ENCODE data around the gene SPTLC3.

SPTLC3 gene

DNA sequence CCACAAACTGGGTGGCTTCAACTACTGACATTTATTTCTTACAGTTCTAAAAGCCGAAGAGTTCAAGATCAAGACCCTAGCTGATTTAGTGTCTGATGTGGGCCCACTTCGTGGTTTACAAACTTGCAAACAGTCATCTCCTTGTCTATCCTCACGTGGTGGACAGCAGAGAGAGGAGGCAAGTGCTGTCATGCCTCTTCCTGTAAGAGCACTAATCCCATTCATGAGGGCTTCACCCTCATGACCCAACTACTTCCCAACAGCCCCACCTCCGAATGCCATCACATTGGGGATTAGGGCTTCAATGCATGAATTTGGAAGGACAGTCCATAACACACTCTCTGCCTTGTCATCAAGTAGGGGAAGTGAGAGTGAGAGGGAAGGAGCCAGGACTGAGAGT is 196.7 kb downstream of the SPTLC3 start:
- DNase-seq: no peak

GRCh38 chr20:13205848-13206434 is 197.2 kb downstream of the SPTLC3 start:
- DNase-seq: no peak

GRCh38 chr20:13207016-13207415 is 198.2 kb downstream of the SPTLC3 start:
- no peak for DNase-seq

- no peak for DNase-seq
Observed at GRCh38 chr20:13211956-13212618, 203.3 kb downstream of the SPTLC3 start.

DNA sequence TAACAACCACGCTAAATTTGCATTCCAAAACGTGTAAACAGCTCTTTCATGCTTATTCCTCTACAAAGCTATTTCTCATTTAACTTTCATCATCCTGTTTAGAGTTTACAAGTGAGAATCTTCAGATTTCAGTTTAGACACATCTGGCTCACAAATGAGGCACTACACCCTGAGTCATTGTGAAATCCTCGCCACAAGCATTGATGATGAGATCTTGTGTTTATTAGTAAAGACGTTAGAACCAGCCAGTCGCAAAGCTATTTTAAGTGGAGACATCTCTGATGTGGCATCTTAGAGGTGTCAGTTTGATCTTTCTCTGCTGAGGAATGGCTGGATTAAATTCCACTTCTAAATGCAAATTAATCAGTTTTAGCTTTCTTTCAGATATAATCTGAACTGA is 204.0 kb downstream of the SPTLC3 start:
- no peak for DNase-seq

DNA sequence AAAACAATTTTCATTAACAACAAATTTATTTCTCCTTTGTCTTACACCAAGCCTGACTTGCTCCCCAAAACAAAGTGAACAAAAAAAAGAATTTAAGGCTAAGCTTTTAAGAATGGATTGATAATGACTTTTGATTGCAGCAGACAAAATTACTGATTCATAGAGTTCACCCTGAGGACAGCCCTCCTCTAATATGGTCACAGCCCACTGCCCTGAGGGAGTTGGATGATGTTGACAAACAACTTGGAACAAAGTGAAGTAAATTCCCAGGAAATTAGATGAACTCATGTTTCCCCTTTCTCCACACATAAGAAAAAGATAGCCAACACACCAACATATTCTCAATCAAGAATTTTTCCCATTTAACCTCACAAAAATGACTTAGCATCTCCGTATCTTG is 204.6 kb downstream of the SPTLC3 start:
- no peak for DNase-seq

DNA sequence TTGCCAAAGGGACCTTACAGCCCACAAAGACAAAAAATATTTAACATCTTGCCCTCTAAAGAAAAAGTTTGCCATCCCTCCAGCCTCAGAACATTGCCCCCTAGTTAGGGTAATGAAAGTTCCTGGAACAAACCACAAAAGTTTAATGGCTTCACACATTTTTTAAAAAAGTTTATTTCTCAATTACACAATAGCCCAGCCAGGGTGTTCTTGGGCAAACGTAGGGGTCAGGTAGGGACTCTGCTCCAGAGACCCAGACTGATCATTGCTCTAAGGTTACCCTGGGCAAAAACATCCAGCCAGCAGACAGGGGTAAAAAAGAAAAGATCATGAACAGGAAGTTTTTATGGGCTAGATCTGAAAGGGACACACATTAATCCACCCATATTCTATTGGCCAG is 207.8 kb downstream of the SPTLC3 start:
- DNase-seq: no peak
